Neural crest cell (in vitro differentiated cells): ENCODE data around the gene MACROD1. TPM values are rescaled to one million over a fixed set of nuclear protein-coding genes. Genes with fewer than 3 reads are reported as not detected.

Experiments
- DNase-seq: peaks from one replicate; pipeline ENCODE4 v3.0.0; 2021; ENCODE audit warnings: low read depth, mixed read lengths, low spot score
- H3K27ac Mint-ChIP-seq: one replicate; pipeline ENCODE4 v1.8.0; 2021; ENCODE audit warnings: mild to moderate bottlenecking, mixed read lengths; ENCODE audit not compliant: unreplicated experiment
- H3K27me3 Mint-ChIP-seq: 2 replicates; pipeline ENCODE4 v1.8.0; 2021; ENCODE audit warnings: low read depth, mild to moderate bottlenecking, mixed read lengths
- H3K36me3 Mint-ChIP-seq: 2 replicates; pipeline ENCODE4 v1.8.0; 2021; ENCODE audit warnings: low read depth, mild to moderate bottlenecking, mixed read lengths
- H3K4me1 Mint-ChIP-seq: 2 replicates; pipeline ENCODE4 v1.8.0; 2021; ENCODE audit warnings: mixed read lengths
- H3K4me3 Mint-ChIP-seq: one replicate; pipeline ENCODE4 v1.8.0; 2021; ENCODE audit warnings: mild to moderate bottlenecking, mixed read lengths
- H3K9me3 Mint-ChIP-seq: 2 replicates; pipeline ENCODE4 v1.8.0; 2021; ENCODE audit warnings: mixed read lengths
- total RNA-seq: library from RNA; stranded (reverse); gene quantifications from 2 replicates; pipeline ENCODE4 v1.2.1, GENCODE V29; 2021
- TF ChIP-seq, protein P1 (sequence below): fragments of 200-600 bp; sonication (generic); conservative IDR thresholded peaks from 2 replicates; pipeline ENCODE4 v1.5.0; 2021; ENCODE audit warnings: antibody characterized with exemption, mild to moderate bottlenecking

The MACROD1 gene
- total RNA-seq, 1 donor from 2014 or later: 26.1 TPM

- H3K27ac Mint-ChIP-seq: peak overlapping the region; percentile 50
- no peaks in the 10 kb centered on the region for H3K27me3 Mint-ChIP-seq
- peaks cover 9% of the 10 kb centered on the region for H3K4me1 Mint-ChIP-seq
- peaks cover 10% of the 10 kb centered on the region for H3K36me3 Mint-ChIP-seq
- TF ChIP-seq, protein P1, sequence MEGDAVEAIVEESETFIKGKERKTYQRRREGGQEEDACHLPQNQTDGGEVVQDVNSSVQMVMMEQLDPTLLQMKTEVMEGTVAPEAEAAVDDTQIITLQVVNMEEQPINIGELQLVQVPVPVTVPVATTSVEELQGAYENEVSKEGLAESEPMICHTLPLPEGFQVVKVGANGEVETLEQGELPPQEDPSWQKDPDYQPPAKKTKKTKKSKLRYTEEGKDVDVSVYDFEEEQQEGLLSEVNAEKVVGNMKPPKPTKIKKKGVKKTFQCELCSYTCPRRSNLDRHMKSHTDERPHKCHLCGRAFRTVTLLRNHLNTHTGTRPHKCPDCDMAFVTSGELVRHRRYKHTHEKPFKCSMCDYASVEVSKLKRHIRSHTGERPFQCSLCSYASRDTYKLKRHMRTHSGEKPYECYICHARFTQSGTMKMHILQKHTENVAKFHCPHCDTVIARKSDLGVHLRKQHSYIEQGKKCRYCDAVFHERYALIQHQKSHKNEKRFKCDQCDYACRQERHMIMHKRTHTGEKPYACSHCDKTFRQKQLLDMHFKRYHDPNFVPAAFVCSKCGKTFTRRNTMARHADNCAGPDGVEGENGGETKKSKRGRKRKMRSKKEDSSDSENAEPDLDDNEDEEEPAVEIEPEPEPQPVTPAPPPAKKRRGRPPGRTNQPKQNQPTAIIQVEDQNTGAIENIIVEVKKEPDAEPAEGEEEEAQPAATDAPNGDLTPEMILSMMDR: no peak
- H3K9me3 Mint-ChIP-seq: no peaks in the 10 kb centered on the region
- peak overlapping the region; percentile 66 for H3K4me3 Mint-ChIP-seq
- no peak for DNase-seq
These were observed 42.3 kb upstream of the MACROD1 start for GRCh38 chr11:64208086-64208795.

DNA sequence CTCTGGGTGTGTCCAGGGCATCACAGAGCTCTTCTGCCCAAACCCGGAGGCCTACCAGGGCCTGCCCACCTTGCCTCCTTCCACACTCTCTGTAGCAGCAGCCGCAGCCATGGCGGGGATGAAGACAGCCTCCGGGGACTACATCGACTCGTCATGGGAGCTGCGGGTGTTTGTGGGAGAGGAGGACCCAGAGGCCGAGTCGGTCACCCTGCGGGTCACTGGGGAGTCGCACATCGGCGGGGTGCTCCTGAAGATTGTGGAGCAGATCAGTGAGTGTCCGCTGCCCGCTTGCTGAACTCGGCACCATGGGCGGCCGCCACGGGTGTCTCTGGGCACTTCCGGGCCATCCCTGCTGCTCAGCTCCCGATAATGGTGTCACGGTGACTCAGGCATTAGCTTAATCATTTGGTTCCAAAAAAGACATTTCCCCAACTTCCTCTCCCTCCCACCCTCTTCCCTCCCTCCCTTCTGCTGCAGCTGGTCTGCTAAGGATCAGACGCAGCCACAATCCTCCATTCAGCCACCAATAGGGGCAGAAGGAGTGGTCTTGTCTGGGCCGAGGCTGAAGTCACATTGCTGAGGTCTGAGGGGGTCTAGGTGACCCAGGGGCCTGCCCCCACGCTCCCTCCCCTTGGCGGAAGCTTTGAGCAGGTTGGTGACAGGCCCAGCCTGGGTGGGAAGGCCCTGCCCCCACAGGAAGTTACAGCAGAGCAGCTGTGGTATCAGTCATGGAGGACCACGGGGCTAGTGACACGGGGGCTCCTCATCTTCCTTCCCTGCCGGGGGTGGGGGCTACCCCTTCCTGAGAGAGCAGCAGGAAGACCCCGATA is 41.6 kb upstream of the MACROD1 start:
- Mint-ChIP-seq H3K27me3 (no peaks in the 10 kb centered on the region), H3K27ac (peak overlapping the region; percentile 27), H3K4me1 (peaks cover 9% of the 10 kb centered on the region), H3K4me3 (no peak overlapping the region), H3K9me3 (no peaks in the 10 kb centered on the region), H3K36me3 (peaks cover 11% of the 10 kb centered on the region)
- DNase-seq: no peak
- TF ChIP-seq, protein P1: no peak

DNA sequence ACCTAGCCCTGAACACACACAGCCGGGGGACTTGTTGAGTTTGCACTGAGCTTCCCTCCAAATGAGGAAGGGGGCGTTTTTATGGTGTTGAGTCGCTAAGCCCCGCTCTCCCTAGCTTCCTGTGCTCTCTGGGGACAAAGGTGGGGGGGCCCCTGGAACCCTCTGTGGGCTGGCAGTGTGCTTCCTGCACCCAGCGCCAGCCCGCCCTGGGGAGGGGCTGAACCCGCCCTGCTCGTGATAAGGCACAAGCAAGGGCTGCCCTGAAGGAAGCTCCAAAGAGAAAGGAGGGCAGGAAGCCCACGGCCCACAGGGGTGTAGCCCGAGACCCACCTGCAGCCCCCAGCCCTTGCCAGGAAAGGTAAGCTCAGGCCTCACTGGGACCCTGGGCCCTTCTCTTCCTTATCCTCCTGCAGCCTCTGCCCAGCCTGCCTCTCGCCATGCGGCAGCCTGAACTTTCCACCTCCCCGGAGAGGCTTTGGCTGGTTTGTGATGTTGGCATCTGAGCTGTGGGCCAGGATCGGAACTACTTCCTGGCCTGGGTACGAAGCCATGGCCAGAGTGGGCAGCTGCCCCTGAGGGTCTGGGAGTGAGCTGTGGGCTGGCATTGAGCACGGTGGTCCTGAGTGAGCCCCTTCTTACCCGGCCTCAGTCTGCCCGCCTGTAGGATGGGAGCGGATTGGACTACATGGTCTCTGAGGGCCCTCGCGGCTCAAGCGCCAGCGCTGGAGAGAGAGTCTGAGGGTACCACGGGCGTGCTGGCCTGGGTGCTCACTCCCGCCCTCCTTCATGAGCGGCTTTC is 40.7 kb upstream of the MACROD1 start, which contains the start of gene FERMT3:
FERMT3 (plus strand) TSS at position 265 of the 799 bp plus-strand sequence. CDS start 644 bp downstream, outside the sequence.
- no peaks in the 10 kb centered on the region for H3K9me3 Mint-ChIP-seq
- peak within 1 kb of the TSS; percentile 35 for H3K27ac Mint-ChIP-seq
- TF ChIP-seq, protein P1: no peak
- no peak within 1 kb of the TSS for H3K4me3 Mint-ChIP-seq
- no peak for DNase-seq
- peaks cover 11% of the 10 kb centered on the region for H3K36me3 Mint-ChIP-seq
- H3K4me1 Mint-ChIP-seq: peaks cover 9% of the 10 kb centered on the region
- H3K27me3 Mint-ChIP-seq: no peaks in the 10 kb centered on the region

GRCh38 chr11:64204464-64204989 is 38.6 kb upstream of the MACROD1 start:
- peak; percentile 49 for DNase-seq
- no peaks in the 10 kb centered on the region for H3K27me3 Mint-ChIP-seq
- TF ChIP-seq, protein P1: peak; percentile 60
- peaks cover 9% of the 10 kb centered on the region for H3K4me1 Mint-ChIP-seq
- no peaks in the 10 kb centered on the region for H3K9me3 Mint-ChIP-seq
- no peak overlapping the region for H3K27ac Mint-ChIP-seq
- peak overlapping the region; percentile 33 for H3K4me3 Mint-ChIP-seq
- H3K36me3 Mint-ChIP-seq: peaks cover 18% of the 10 kb centered on the region

DNA sequence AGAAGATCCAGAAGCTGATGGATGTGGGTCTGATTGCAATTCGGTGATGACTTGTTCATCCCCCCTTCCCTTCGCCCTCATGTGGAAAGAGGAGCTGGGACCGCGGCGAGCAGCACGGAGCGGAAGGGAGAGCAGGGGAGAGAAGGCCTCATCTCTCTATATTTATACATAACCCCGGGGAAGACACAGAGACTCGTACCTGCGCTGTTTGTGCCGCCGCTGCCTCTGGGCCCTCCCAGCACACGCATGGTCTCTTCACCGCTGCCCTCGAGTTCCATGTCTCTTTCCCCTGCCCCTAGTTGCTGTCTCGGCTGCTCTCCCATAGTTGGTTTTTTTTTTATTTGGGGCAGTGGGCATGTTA is 38.1 kb upstream of the MACROD1 start:
- no peak for DNase-seq
- Mint-ChIP-seq H3K36me3 (peaks cover 18% of the 10 kb centered on the region), H3K27ac (no peak overlapping the region), H3K4me3 (peak overlapping the region; percentile 58), H3K9me3 (no peaks in the 10 kb centered on the region), H3K27me3 (no peaks in the 10 kb centered on the region), H3K4me1 (peaks cover 9% of the 10 kb centered on the region)
- TF ChIP-seq, protein P1: no peak
